ENCODE results near the gene PRKCH. TPM values are rescaled to one million over a fixed set of nuclear protein-coding genes. Genes with fewer than 3 reads are reported as not detected.

PRKCH gene
- total RNA-seq, 1 experiment from 2014 or later: 2.7 TPM

GRCh38 chr14:61334197-61334701 lies 12.9 kb downstream of the PRKCH start:
- Histone ChIP-seq H3K4me3 (ENCODE audit: low read depth in 2 of 2, low read length in 2 of 2) (no peak overlapping the region), H3K9me3 (ENCODE audit: control insufficient read depth, insufficient read depth, low read depth, low read length) (no peaks in the 10 kb centered on the region), H3K4me1 (ENCODE audit: control insufficient read depth, insufficient read depth, low read length) (no peaks in the 10 kb centered on the region), H3K27ac (ENCODE audit: low read length) (no peak overlapping the region), H3K27me3 (ENCODE audit: control insufficient read depth, insufficient read depth, low read length) (no peaks in the 10 kb centered on the region), H3K36me3 (ENCODE audit: control insufficient read depth, insufficient read depth, low read length) (no peaks in the 10 kb centered on the region)
- intact Hi-C loops (cut with micrococcal nuclease; ENCODE audit: unreplicated experiment) (no loop called here), in situ Hi-C loops (cut with HindIII; ENCODE audit: low pct_unique_long_range_greater_than_20kb, low sequenced_read_pairs) (no loop called here)
- ChIA-PET POLR2A (no interaction called here), CTCF (no interaction called here)
- ATAC-seq (no peak), DNase-seq (ENCODE audit: low read depth, low spot score) (no peak)
- BruUV-seq (replicated peaks): no TSS peak
- TF ChIP-seq, protein P1, sequence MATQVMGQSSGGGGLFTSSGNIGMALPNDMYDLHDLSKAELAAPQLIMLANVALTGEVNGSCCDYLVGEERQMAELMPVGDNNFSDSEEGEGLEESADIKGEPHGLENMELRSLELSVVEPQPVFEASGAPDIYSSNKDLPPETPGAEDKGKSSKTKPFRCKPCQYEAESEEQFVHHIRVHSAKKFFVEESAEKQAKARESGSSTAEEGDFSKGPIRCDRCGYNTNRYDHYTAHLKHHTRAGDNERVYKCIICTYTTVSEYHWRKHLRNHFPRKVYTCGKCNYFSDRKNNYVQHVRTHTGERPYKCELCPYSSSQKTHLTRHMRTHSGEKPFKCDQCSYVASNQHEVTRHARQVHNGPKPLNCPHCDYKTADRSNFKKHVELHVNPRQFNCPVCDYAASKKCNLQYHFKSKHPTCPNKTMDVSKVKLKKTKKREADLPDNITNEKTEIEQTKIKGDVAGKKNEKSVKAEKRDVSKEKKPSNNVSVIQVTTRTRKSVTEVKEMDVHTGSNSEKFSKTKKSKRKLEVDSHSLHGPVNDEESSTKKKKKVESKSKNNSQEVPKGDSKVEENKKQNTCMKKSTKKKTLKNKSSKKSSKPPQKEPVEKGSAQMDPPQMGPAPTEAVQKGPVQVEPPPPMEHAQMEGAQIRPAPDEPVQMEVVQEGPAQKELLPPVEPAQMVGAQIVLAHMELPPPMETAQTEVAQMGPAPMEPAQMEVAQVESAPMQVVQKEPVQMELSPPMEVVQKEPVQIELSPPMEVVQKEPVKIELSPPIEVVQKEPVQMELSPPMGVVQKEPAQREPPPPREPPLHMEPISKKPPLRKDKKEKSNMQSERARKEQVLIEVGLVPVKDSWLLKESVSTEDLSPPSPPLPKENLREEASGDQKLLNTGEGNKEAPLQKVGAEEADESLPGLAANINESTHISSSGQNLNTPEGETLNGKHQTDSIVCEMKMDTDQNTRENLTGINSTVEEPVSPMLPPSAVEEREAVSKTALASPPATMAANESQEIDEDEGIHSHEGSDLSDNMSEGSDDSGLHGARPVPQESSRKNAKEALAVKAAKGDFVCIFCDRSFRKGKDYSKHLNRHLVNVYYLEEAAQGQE (IDR thresholded peaks at IDR 0.05; ENCODE audit: insufficient read depth in 1 of 2, low read depth in 2 of 2, low read length in 1 of 2): no peak
- TF ChIP-seq, protein P2, sequence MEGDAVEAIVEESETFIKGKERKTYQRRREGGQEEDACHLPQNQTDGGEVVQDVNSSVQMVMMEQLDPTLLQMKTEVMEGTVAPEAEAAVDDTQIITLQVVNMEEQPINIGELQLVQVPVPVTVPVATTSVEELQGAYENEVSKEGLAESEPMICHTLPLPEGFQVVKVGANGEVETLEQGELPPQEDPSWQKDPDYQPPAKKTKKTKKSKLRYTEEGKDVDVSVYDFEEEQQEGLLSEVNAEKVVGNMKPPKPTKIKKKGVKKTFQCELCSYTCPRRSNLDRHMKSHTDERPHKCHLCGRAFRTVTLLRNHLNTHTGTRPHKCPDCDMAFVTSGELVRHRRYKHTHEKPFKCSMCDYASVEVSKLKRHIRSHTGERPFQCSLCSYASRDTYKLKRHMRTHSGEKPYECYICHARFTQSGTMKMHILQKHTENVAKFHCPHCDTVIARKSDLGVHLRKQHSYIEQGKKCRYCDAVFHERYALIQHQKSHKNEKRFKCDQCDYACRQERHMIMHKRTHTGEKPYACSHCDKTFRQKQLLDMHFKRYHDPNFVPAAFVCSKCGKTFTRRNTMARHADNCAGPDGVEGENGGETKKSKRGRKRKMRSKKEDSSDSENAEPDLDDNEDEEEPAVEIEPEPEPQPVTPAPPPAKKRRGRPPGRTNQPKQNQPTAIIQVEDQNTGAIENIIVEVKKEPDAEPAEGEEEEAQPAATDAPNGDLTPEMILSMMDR (IDR thresholded peaks at IDR 0.05): no peak
- TF ChIP-seq SIN3A (IDR thresholded peaks at IDR 0.05; ENCODE audit: borderline replicate concordance, insufficient read depth, low read depth, low read length) (no peak), POLR2AphosphoS5 (IDR thresholded peaks at IDR 0.05; ENCODE audit: low read depth, low read length) (no peak), TCF7L2 (IDR thresholded peaks at IDR 0.05; ENCODE audit: low read depth, low read length) (no peak)

DNA sequence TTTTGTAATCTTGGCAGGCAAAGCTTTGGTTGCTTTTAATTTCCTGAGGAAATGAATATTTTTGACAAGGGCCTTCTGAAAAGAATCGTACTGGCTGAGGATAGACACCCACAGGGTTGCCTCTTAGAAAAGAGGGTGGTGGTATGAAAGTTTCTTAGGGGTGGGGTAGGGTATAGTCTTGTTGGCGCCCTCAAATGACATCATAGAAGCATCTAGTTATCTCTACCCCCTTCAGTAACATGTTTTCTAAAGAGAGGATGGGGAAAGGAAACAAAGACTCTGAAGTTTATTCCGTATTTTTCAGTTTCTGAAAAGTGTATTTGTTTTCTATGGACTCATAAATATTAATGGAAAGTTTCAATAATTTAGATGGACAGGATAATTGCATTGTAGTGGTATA lies 13.7 kb downstream of the PRKCH start:
- H3K4me1 ChIP-seq (ENCODE audit: control insufficient read depth, insufficient read depth, low read length): no peaks in the 10 kb centered on the region
- no peak for DNase-seq (ENCODE audit: low read depth, low spot score)
- no peak for ATAC-seq
- ChIA-PET POLR2A (no interaction called here), CTCF (no interaction called here)
- no peak overlapping the region for H3K27ac ChIP-seq (ENCODE audit: low read length)
- no peaks in the 10 kb centered on the region for H3K27me3 ChIP-seq (ENCODE audit: control insufficient read depth, insufficient read depth, low read length)
- no peak overlapping the region for H3K4me3 ChIP-seq (ENCODE audit: low read depth in 2 of 2, low read length in 2 of 2)
- H3K9me3 ChIP-seq (ENCODE audit: control insufficient read depth, insufficient read depth, low read depth, low read length): no peaks in the 10 kb centered on the region
- intact Hi-C loops (cut with micrococcal nuclease; ENCODE audit: unreplicated experiment) (no loop called here), in situ Hi-C loops (cut with HindIII; ENCODE audit: low pct_unique_long_range_greater_than_20kb, low sequenced_read_pairs) (no loop called here)
- no peaks in the 10 kb centered on the region for H3K36me3 ChIP-seq (ENCODE audit: control insufficient read depth, insufficient read depth, low read length)
- no TSS peak for BruUV-seq (replicated peaks)
- TF ChIP-seq TCF7L2 (IDR thresholded peaks at IDR 0.05; ENCODE audit: low read depth, low read length): no peak
- TF ChIP-seq, protein P1 (IDR thresholded peaks at IDR 0.05; ENCODE audit: insufficient read depth in 1 of 2, low read depth in 2 of 2, low read length in 1 of 2): no peak
- no peak for TF ChIP-seq POLR2AphosphoS5 (IDR thresholded peaks at IDR 0.05; ENCODE audit: low read depth, low read length)
- no peak for TF ChIP-seq SIN3A (IDR thresholded peaks at IDR 0.05; ENCODE audit: borderline replicate concordance, insufficient read depth, low read depth, low read length)
- TF ChIP-seq, protein P2 (IDR thresholded peaks at IDR 0.05): no peak

Data from Panc1 (cell line).